Panc1 (cell line): ENCODE results near the gene RBMS3. TPM values are rescaled to one million over a fixed set of nuclear protein-coding genes. Genes with fewer than 3 reads are reported as not detected.

ENCODE experiments used
- ATAC-seq: fragments of 200-7000 bp; cut with Tn5 transposase; 2 replicates; pipeline ENCODE4 v1.9.1; 2020; ENCODE audit warnings: mild to moderate bottlenecking, moderate library complexity
- BruUV-seq: library from RNA; stranded (reverse); fragments of 400-500 nt; replicated peaks from 2 replicates; lab custom pipeline; 2021; lab: Mats Ljungman, UMichigan
- CTCF ChIA-PET: fragments of 300-600 bp; sonication (Branson Sonifier 250); formaldehyde crosslinking; loops from one replicate; lab custom pipeline; 2022; ENCODE audit warnings: antibody characterized with exemption; lab: Charles Lee
- POLR2A ChIA-PET: fragments of 300-600 bp; sonication (Branson Sonifier 250); formaldehyde crosslinking; loops from one replicate; lab custom pipeline; 2022; ENCODE audit warnings: antibody characterized with exemption; lab: Charles Lee
- DNase-seq: peaks from one replicate; pipeline ENCODE4 v3.0.0-alpha.2; 2010; ENCODE audit warnings: low read depth, low spot score
- H3K27ac ChIP-seq: 2 replicates; pipeline ENCODE4 v1.5.1; 2011; ENCODE audit warnings: mild to moderate bottlenecking, low read length, inconsistent platforms
- H3K27me3 ChIP-seq: fragments of 200-500 bp; sonication (Bioruptor generic); 2 replicates; pipeline ENCODE4 v1.6.0; 2014; ENCODE audit warnings: low read length, inconsistent platforms; ENCODE audit not compliant: control insufficient read depth, insufficient read depth
- H3K36me3 ChIP-seq: fragments of 200-500 bp; sonication (Bioruptor generic); 2 replicates; pipeline ENCODE4 v1.5.1; 2014; ENCODE audit warnings: inconsistent platforms, mild to moderate bottlenecking, low read length, moderate library complexity; ENCODE audit not compliant: control insufficient read depth, insufficient read depth
- H3K4me1 ChIP-seq: 2 replicates; pipeline ENCODE4 v1.5.1; 2011; ENCODE audit warnings: inconsistent platforms, mild to moderate bottlenecking, low read length, moderate library complexity; ENCODE audit not compliant: control insufficient read depth, insufficient read depth
- H3K4me3 ChIP-seq, 2 experiments: 2 replicates each; pipeline ENCODE4 v1.5.1; 2011 to 2012; ENCODE audit warnings: low read depth in 2 of 2, low read length in 2 of 2, mild to moderate bottlenecking in 2 of 2, inconsistent platforms in 1 of 2, moderate library complexity in 1 of 2
- H3K9me3 ChIP-seq: fragments of 200-500 bp; sonication (Bioruptor generic); 2 replicates; pipeline ENCODE4 v1.5.1; 2014; ENCODE audit warnings: low read depth, mild to moderate bottlenecking, inconsistent platforms, low read length, moderate library complexity; ENCODE audit not compliant: control insufficient read depth, insufficient read depth
- CTCF ChIP-seq: fragments of 450-650 bp; IDR thresholded peaks from 2 replicates; pipeline ENCODE4 v1.5.1; 2017; ENCODE audit warnings: mild to moderate bottlenecking
- POLR2AphosphoS5 ChIP-seq: IDR thresholded peaks from 2 replicates; pipeline ENCODE4 v1.6.1; 2012; ENCODE audit warnings: mild to moderate bottlenecking, low read depth, low read length, moderate library complexity
- SIN3A ChIP-seq: IDR thresholded peaks from 2 replicates; pipeline ENCODE4 v1.6.1; 2012; ENCODE audit warnings: low read depth, mild to moderate bottlenecking, low read length, moderate library complexity, borderline replicate concordance; ENCODE audit not compliant: insufficient read depth
- TCF7L2 ChIP-seq: IDR thresholded peaks from 2 replicates; pipeline ENCODE4 v1.6.1; 2011; ENCODE audit warnings: mild to moderate bottlenecking, low read depth, low read length, inconsistent platforms
- in situ Hi-C: cut with HindIII; loops from 2 replicates; pipeline ENCODE4 v1.10.0; 2016; ENCODE audit warnings: low sequenced_read_pairs, low pct_unique_long_range_greater_than_20kb
- intact Hi-C: fragments of 100-400 bp; cut with micrococcal nuclease; formaldehyde crosslinking; loops from one replicate; pipeline ENCODE4 v1.10.0; 2022; ENCODE audit not compliant: unreplicated experiment
- total RNA-seq: library from RNA; stranded (reverse); gene quantifications from one replicate; pipeline ENCODE4 v1.2.1, GENCODE V29; 2021; ENCODE audit not compliant: unreplicated experiment
- TF ChIP-seq, protein P1 (sequence below), 2 experiments: IDR thresholded peaks; 2 replicates each; pipeline ENCODE4 v1.6.1; 2011 to 2012; ENCODE audit warnings: low read depth in 2 of 2, control low read depth in 1 of 2, low read length in 1 of 2, mild to moderate bottlenecking in 1 of 2, moderate library complexity in 1 of 2; ENCODE audit not compliant: insufficient read depth in 1 of 2

The RBMS3 gene
- total RNA-seq, 1 experiment from 2014 or later = 1.1 TPM

DNA sequence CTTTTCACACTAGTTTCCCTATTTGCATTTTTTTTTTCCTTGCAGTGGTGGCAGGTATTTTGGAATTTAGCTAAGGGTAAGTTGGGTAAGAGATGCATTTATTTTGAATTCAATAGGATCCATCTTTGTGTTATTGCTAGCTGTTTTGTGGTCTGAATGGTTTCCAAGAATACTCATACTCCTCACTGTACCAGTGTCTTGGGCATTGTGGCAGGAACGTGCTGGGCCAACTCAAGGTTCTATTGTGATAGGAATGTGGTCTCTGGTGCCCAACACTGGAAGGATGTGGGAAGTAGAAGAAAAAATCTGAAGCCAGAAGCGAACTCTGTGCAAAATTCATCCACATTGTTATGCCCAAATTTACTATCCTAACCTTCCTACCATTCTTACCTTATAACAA is 135.6 kb downstream of the RBMS3 start:
- no peaks in the 10 kb centered on the region for H3K27me3 ChIP-seq
- no peaks in the 10 kb centered on the region for H3K4me1 ChIP-seq
- no peak overlapping the region for H3K27ac ChIP-seq
- BruUV-seq = no TSS peak
- CTCF ChIA-PET = no interaction called here
- no peak for ATAC-seq
- no peak for DNase-seq
- H3K36me3 ChIP-seq = no peaks in the 10 kb centered on the region
- no peak overlapping the region for H3K4me3 ChIP-seq
- in situ Hi-C loops = no loop called here
- no peak for TF ChIP-seq POLR2AphosphoS5
- TF ChIP-seq TCF7L2 = no peak
- no peak for TF ChIP-seq SIN3A
- TF ChIP-seq CTCF = no peak
- TF ChIP-seq, protein P1, sequence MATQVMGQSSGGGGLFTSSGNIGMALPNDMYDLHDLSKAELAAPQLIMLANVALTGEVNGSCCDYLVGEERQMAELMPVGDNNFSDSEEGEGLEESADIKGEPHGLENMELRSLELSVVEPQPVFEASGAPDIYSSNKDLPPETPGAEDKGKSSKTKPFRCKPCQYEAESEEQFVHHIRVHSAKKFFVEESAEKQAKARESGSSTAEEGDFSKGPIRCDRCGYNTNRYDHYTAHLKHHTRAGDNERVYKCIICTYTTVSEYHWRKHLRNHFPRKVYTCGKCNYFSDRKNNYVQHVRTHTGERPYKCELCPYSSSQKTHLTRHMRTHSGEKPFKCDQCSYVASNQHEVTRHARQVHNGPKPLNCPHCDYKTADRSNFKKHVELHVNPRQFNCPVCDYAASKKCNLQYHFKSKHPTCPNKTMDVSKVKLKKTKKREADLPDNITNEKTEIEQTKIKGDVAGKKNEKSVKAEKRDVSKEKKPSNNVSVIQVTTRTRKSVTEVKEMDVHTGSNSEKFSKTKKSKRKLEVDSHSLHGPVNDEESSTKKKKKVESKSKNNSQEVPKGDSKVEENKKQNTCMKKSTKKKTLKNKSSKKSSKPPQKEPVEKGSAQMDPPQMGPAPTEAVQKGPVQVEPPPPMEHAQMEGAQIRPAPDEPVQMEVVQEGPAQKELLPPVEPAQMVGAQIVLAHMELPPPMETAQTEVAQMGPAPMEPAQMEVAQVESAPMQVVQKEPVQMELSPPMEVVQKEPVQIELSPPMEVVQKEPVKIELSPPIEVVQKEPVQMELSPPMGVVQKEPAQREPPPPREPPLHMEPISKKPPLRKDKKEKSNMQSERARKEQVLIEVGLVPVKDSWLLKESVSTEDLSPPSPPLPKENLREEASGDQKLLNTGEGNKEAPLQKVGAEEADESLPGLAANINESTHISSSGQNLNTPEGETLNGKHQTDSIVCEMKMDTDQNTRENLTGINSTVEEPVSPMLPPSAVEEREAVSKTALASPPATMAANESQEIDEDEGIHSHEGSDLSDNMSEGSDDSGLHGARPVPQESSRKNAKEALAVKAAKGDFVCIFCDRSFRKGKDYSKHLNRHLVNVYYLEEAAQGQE (IDR thresholded peaks at IDR 0.05; ENCODE audit: insufficient read depth in 1 of 2, low read depth in 2 of 2, low read length in 1 of 2) = no peak
- POLR2A ChIA-PET = no interaction called here
- intact Hi-C loops = no loop called here
- no peaks in the 10 kb centered on the region for H3K9me3 ChIP-seq

DNA sequence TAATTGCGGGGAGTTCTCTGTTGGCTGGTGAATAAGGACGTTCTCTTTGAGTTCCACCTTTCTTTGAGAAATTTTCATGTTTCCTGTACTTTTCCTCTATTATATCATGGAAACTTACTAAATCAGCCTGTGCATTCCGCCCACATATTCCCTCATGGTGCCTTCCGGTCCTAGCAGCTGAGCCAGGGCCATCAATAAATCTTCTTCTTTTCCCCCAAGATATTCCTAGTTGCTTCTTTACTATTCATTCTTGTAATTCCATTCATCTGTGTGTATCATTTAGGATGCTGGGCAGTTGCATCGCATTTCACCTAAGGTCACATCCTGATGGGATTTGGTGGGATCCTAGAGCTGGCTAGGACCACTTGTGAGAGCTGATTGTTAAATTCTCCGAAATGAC is 139.2 kb downstream of the RBMS3 start:
- TF ChIP-seq SIN3A = no peak
- TF ChIP-seq CTCF = no peak
- TF ChIP-seq, protein P1 (IDR thresholded peaks at IDR 0.05; ENCODE audit: insufficient read depth in 1 of 2, low read depth in 2 of 2, low read length in 1 of 2) = no peak
- in situ Hi-C loops = no loop called here
- no peaks in the 10 kb centered on the region for H3K27me3 ChIP-seq
- H3K4me3 ChIP-seq = no peak overlapping the region
- ChIA-PET CTCF (no interaction called here), POLR2A (no interaction called here)
- BruUV-seq = no TSS peak
- no peak for ATAC-seq
- H3K27ac ChIP-seq = no peak overlapping the region
- H3K4me1 ChIP-seq = no peaks in the 10 kb centered on the region
- intact Hi-C loops = no loop called here
- no peaks in the 10 kb centered on the region for H3K9me3 ChIP-seq
- no peak for DNase-seq
- H3K36me3 ChIP-seq = no peaks in the 10 kb centered on the region
